ENCODE results near the gene NRAP.

NRAP gene

GRCh38 chr10:113628607-113629153 is 35.2 kb downstream of the NRAP start:
- TF ChIP-seq CTCF (IDR thresholded peaks at IDR 0.05; ENCODE audit: low read length, missing control alignments): no peak
- no peak overlapping the region for H3K4me3 ChIP-seq (replicated peaks; ENCODE audit: low read depth, low read length)
- DNase-seq (ENCODE audit: low read depth): no peak

- no peak overlapping the region for H3K4me3 ChIP-seq (replicated peaks; ENCODE audit: low read depth, low read length)
- DNase-seq (ENCODE audit: low read depth): no peak
- no peak for TF ChIP-seq CTCF (IDR thresholded peaks at IDR 0.05; ENCODE audit: low read length, missing control alignments)
Observed at GRCh38 chr10:113627836-113628235, 36.0 kb downstream of the NRAP start.

GRCh38 chr10:113626809-113627355 is 37.0 kb downstream of the NRAP start:
- DNase-seq (ENCODE audit: low read depth): no peak
- no peak for TF ChIP-seq CTCF (IDR thresholded peaks at IDR 0.05; ENCODE audit: low read length, missing control alignments)
- H3K4me3 ChIP-seq (replicated peaks; ENCODE audit: low read depth, low read length): no peak overlapping the region

- H3K4me3 ChIP-seq (replicated peaks; ENCODE audit: low read depth, low read length): no peak overlapping the region
- no peak for DNase-seq (ENCODE audit: low read depth)
- no peak for TF ChIP-seq CTCF (IDR thresholded peaks at IDR 0.05; ENCODE audit: low read length, missing control alignments)
Observed at GRCh38 chr10:113625461-113626186, 38.2 kb downstream of the NRAP start.

- DNase-seq (ENCODE audit: low read depth): no peak
- no peak for TF ChIP-seq CTCF (IDR thresholded peaks at IDR 0.05; ENCODE audit: low read length, missing control alignments)
- H3K4me3 ChIP-seq (replicated peaks; ENCODE audit: low read depth, low read length): no peak overlapping the region
Observed at GRCh38 chr10:113622831-113623230, 41.0 kb downstream of the NRAP start.

- no peak overlapping the region for H3K4me3 ChIP-seq (replicated peaks; ENCODE audit: low read depth, low read length)
- TF ChIP-seq CTCF (IDR thresholded peaks at IDR 0.05; ENCODE audit: low read length, missing control alignments): no peak
- DNase-seq (ENCODE audit: low read depth): no peak
Observed at GRCh38 chr10:113621799-113622198, 42.0 kb downstream of the NRAP start.
